H1 (cell line): ENCODE results near the gene HPCAL4. TPM values are rescaled to one million over a fixed set of nuclear protein-coding genes. Genes with fewer than 3 reads are reported as not detected.

Experiments
- CTCF ChIA-PET: fragments of 300-600 bp; sonication (Branson Sonifier 250); formaldehyde crosslinking; loops from one replicate; lab custom pipeline; 2021; ENCODE audit not compliant: partially characterized antibody; lab: Charles Lee
- POLR2A ChIA-PET: fragments of 300-600 bp; sonication (Branson Sonifier 250); formaldehyde crosslinking; loops from one replicate; lab custom pipeline; 2021; ENCODE audit warnings: inconsistent platforms; ENCODE audit not compliant: partially characterized antibody; lab: Charles Lee
- DNase-seq, 2 experiments: peaks; one replicate each; pipeline versions ENCODE4 v3.0.0 to v3.0.0-alpha.2; 2010 to 2022; ENCODE audit warnings: low spot score in 2 of 2, low read depth in 1 of 2, mixed read lengths in 1 of 2
- FAIRE-seq: peaks from 2 replicates; lab custom pipeline; 2011; peaks lifted over from hg19 to GRCh38; lab: Jason Lieb, UNC
- H2AFZ ChIP-seq: 2 replicates; pipeline ENCODE4 v1.8.1; 2012; ENCODE audit warnings: low read length, inconsistent platforms
- H2AK5ac ChIP-seq: 2 replicates; pipeline ENCODE4 v1.6.1; 2013; ENCODE audit warnings: low read depth, low read length
- H2BK120ac ChIP-seq: replicated peaks from 2 replicates; pipeline ENCODE3; 2013; ENCODE audit warnings: low read depth, low read length, inconsistent platforms
- H2BK12ac ChIP-seq: 2 replicates; pipeline ENCODE4 v1.6.1; 2013; ENCODE audit warnings: low read depth, low read length
- H2BK15ac ChIP-seq: 2 replicates; pipeline ENCODE4 v1.6.1; 2013; ENCODE audit warnings: low read length
- H2BK20ac ChIP-seq: 2 replicates; pipeline ENCODE4 v1.6.1; 2013; ENCODE audit warnings: low read length
- H2BK5ac ChIP-seq: 2 replicates; pipeline ENCODE4 v1.6.1; 2013; ENCODE audit warnings: low read depth, low read length
- H3K14ac ChIP-seq: 2 replicates; pipeline ENCODE4 v1.6.1; 2013; ENCODE audit warnings: inconsistent platforms; ENCODE audit not compliant: insufficient read length
- H3K18ac ChIP-seq: 2 replicates; pipeline ENCODE4 v1.6.1; 2013; ENCODE audit warnings: low read length; ENCODE audit errors: extremely low read depth
- H3K23ac ChIP-seq: 2 replicates; pipeline ENCODE4 v1.6.1; 2013; ENCODE audit warnings: inconsistent platforms; ENCODE audit not compliant: insufficient read length
- H3K23me2 ChIP-seq: 2 replicates; pipeline ENCODE4 v1.6.1; 2013; ENCODE audit warnings: low read depth, low read length
- H3K27ac ChIP-seq: 2 replicates; pipeline ENCODE4 v1.6.1; 2011; ENCODE audit warnings: low read depth, low read length, inconsistent platforms
- H3K27me3 ChIP-seq, 4 experiments: replicated peaks in 1 of 4; 1 replicate in 1 of 4; 2 replicates in 3 of 4; pipeline versions ENCODE4 v1.6.1 to v1.8.1; 2011 to 2013; ENCODE audit warnings: low read length in 3 of 4, mild to moderate bottlenecking in 3 of 4, inconsistent platforms in 2 of 4, mixed read lengths in 2 of 4, moderate library complexity in 1 of 4; ENCODE audit not compliant: control insufficient read depth in 3 of 4, insufficient read depth in 3 of 4; ENCODE audit errors: extremely low read depth in 1 of 4
- H3K36me3 ChIP-seq, 4 experiments: 2 replicates each; pipeline versions ENCODE4 v1.6.1 to v1.8.1; 2011 to 2013; ENCODE audit warnings: mild to moderate bottlenecking in 4 of 4, low read length in 3 of 4, moderate library complexity in 2 of 4, control low read depth in 1 of 4, inconsistent platforms in 1 of 4; ENCODE audit not compliant: insufficient read depth in 4 of 4, control insufficient read depth in 2 of 4
- H3K4ac ChIP-seq: replicated peaks from 2 replicates; pipeline ENCODE3; 2013; ENCODE audit warnings: low read length, low read depth, mixed read lengths, inconsistent platforms; ENCODE audit not compliant: insufficient read length
- H3K4me1 ChIP-seq, 4 experiments: replicated peaks in 1 of 4; 1 replicate in 1 of 4; 2 replicates in 3 of 4; pipeline versions ENCODE4 v1.6.1 to v1.8.1; 2011 to 2013; ENCODE audit warnings: low read length in 3 of 4, inconsistent platforms in 2 of 4, mixed read lengths in 1 of 4; ENCODE audit not compliant: insufficient read depth in 4 of 4, control insufficient read depth in 3 of 4
- H3K4me2 ChIP-seq, 2 experiments: 2 replicates each; pipeline versions ENCODE4 v1.6.1 to v1.8.1; 2011 to 2013; ENCODE audit warnings: low read depth in 2 of 2, low read length in 2 of 2, control low read depth in 1 of 2, inconsistent platforms in 1 of 2, mild to moderate bottlenecking in 1 of 2; ENCODE audit not compliant: insufficient read depth in 1 of 2
- H3K4me3 ChIP-seq, 4 experiments: fragments of 200-600, 300-600 bp in 1 of 4; sonication (generic), shearing (Covaris generic), sonication (Bioruptor Twin) in 1 of 4; 2 replicates each; pipeline versions ENCODE4 v1.5.1 to v1.8.1; 2011 to 2016; ENCODE audit warnings: low read length in 4 of 4, low read depth in 3 of 4, control low read depth in 2 of 4, inconsistent platforms in 2 of 4, mild to moderate bottlenecking in 2 of 4, mixed read lengths in 1 of 4, moderate library complexity in 1 of 4; ENCODE audit not compliant: insufficient read depth in 2 of 4; ENCODE audit errors: extremely low read depth in 1 of 4
- H3K56ac ChIP-seq: replicated peaks from 2 replicates; pipeline ENCODE3; 2013; ENCODE audit warnings: low read depth, mild to moderate bottlenecking, mixed read lengths, low read length, inconsistent platforms; ENCODE audit not compliant: insufficient read length
- H3K79me1 ChIP-seq: 2 replicates; pipeline ENCODE4 v1.6.1; 2013; ENCODE audit warnings: low read depth, low read length, control low read depth
- H3K79me2 ChIP-seq, 2 experiments: 2 replicates each; pipeline versions ENCODE4 v1.6.1 to v1.8.1; 2012 to 2013; ENCODE audit warnings: low read length in 2 of 2, mild to moderate bottlenecking in 2 of 2, inconsistent platforms in 1 of 2; ENCODE audit not compliant: insufficient read depth in 2 of 2, control insufficient read depth in 1 of 2
- H3K9ac ChIP-seq, 4 experiments: replicated peaks in 1 of 4; 1 replicate in 1 of 4; 2 replicates in 3 of 4; pipeline versions ENCODE4 v1.6.1 to v1.8.1; 2011 to 2013; ENCODE audit warnings: low read depth in 3 of 4, low read length in 3 of 4, control low read depth in 2 of 4, mild to moderate bottlenecking in 2 of 4, moderate library complexity in 2 of 4, inconsistent platforms in 1 of 4; ENCODE audit errors: extremely low read depth in 1 of 4
- H3K9me3 ChIP-seq, 2 experiments: 2 replicates each; pipeline versions ENCODE4 v1.6.1 to v1.8.1; 2012 to 2013; ENCODE audit warnings: mild to moderate bottlenecking in 2 of 2, moderate library complexity in 2 of 2, control low read depth in 1 of 2, inconsistent platforms in 1 of 2, low read depth in 1 of 2, low read length in 1 of 2, mixed read lengths in 1 of 2; ENCODE audit not compliant: insufficient read depth in 2 of 2
- H4K20me1 ChIP-seq, 2 experiments: replicated peaks in 1 of 2; 2 replicates each; pipeline versions ENCODE3 to v1.8.1; 2011 to 2013; ENCODE audit warnings: inconsistent platforms in 2 of 2, low read length in 2 of 2, mild to moderate bottlenecking in 1 of 2; ENCODE audit not compliant: insufficient read depth in 2 of 2, control insufficient read depth in 1 of 2
- H4K5ac ChIP-seq: 2 replicates; pipeline ENCODE4 v1.6.1; 2013; ENCODE audit warnings: low read length, low read depth, mixed read lengths, inconsistent platforms; ENCODE audit not compliant: insufficient read length
- H4K8ac ChIP-seq: 2 replicates; pipeline ENCODE4 v1.8.0; 2013; ENCODE audit warnings: mild to moderate bottlenecking, moderate library complexity, low read length, inconsistent platforms; ENCODE audit not compliant: insufficient read depth; ENCODE audit errors: extremely low read depth
- H4K91ac ChIP-seq: replicated peaks from 2 replicates; pipeline ENCODE3; 2013; ENCODE audit warnings: low read length, mixed read lengths, inconsistent platforms; ENCODE audit not compliant: insufficient read length
- CBX5 ChIP-seq: fragments of 300-800, 300-1000 bp; sonication (generic); IDR thresholded peaks from 2 replicates; pipeline ENCODE4 v1.7.1; 2016; ENCODE audit warnings: antibody characterized with exemption, low read length, low read depth
- CTBP2 ChIP-seq: IDR thresholded peaks from 2 replicates; pipeline ENCODE4 v1.7.0; 2011; ENCODE audit warnings: borderline replicate concordance, mild to moderate bottlenecking, moderate library complexity, mixed read lengths, low read length; ENCODE audit not compliant: insufficient read depth, insufficient read length
- EZH2 ChIP-seq: fragments of 200-600 bp; sonication (generic); IDR thresholded peaks from 2 replicates; pipeline ENCODE4 v1.7.1; 2012; ENCODE audit warnings: low read depth, mild to moderate bottlenecking, moderate library complexity, low read length, inconsistent platforms; ENCODE audit not compliant: severe bottlenecking
- HDAC2 ChIP-seq, 2 experiments: fragments of 300-600 bp in 1 of 2; sonication (generic) in 1 of 2; IDR thresholded peaks; 2 replicates each; pipeline ENCODE4 v1.6.1; 2011 to 2012; ENCODE audit warnings: low read depth in 2 of 2, low read length in 2 of 2, mild to moderate bottlenecking in 2 of 2, moderate library complexity in 2 of 2, borderline replicate concordance in 1 of 2, inconsistent platforms in 1 of 2
- HDAC6 ChIP-seq: IDR thresholded peaks from one replicate; pipeline ENCODE4 v1.7.1; 2012; ENCODE audit warnings: low read depth, mild to moderate bottlenecking, inconsistent platforms, low read length, moderate library complexity
- JUND ChIP-seq: IDR thresholded peaks from 2 replicates; pipeline ENCODE4 v1.6.1; 2011; ENCODE audit warnings: mild to moderate bottlenecking, improper control_type of control experiment, low read length
- RXRA ChIP-seq: IDR thresholded peaks from 2 replicates; pipeline ENCODE4 v1.6.1; 2011; ENCODE audit warnings: low read depth, mild to moderate bottlenecking, low read length, moderate library complexity; ENCODE audit not compliant: insufficient read depth
- SP4 ChIP-seq: IDR thresholded peaks from 2 replicates; pipeline ENCODE4 v1.6.1; 2012; ENCODE audit warnings: low read length, inconsistent platforms
- ZNF274 ChIP-seq: IDR thresholded peaks from 2 replicates; pipeline ENCODE4 v1.7.0; 2012; ENCODE audit warnings: low read length, borderline replicate concordance; ENCODE audit errors: extremely low read depth
- WGBS, 2 experiments: shearing (Covaris generic) in 1 of 2; methylation state at CpG; one replicate each; pipeline versions ENCODE4 v1.1.6 to v1.1.7; 2013 to 2015; ENCODE audit warnings: low lambda C conversion rate in 2 of 2, mixed read lengths in 2 of 2, inconsistent platforms in 1 of 2, low coverage in 1 of 2, missing lambda C conversion rate in 1 of 2; ENCODE audit not compliant: insufficient replicate concordance in 2 of 2, insufficient coverage in 1 of 2, insufficient read length in 1 of 2; ENCODE audit errors: extremely low coverage in 1 of 2, missing lambda C conversion rate in 1 of 2; 5-methylcytosine and 5-hydroxymethylcytosine counted together
- polyA plus RNA-seq, 7 experiments: library from polyadenylated mRNA; depleted of rRNA in 3 of 7; stranded (reverse) in 5 of 7; unstranded in 2 of 7; fragments of >200 nt in 5 of 7; fragments of 200-250 nt in 2 of 7; gene quantifications; 1 replicate in 5 of 7; 2 replicates in 1 of 7; 4 replicates in 1 of 7; pipeline versions ENCODE4 v1.2.1 to v1.2.3, GENCODE V29; 2011 to 2013; ENCODE audit warnings: missing spikeins in 2 of 7, mixed read lengths in 2 of 7
- total RNA-seq: library from RNA; stranded (reverse); fragmentation: NEBNext Ultra II Directional; extraction: Animal tissue kit (Norgen Biotek cat#: 25700); gene quantifications from 2 replicates; pipeline ENCODE4 v1.2.1, GENCODE V29; 2021

Gene HPCAL4
- total and polyA plus RNA-seq, 2 of the 8 experiments (the other 6 are each of a cell fraction or from before 2014, with no cell fraction given) = 0.54 to 0.74 TPM

GRCh38 chr1:39678889-39679288, 12.3 kb downstream of the HPCAL4 start:
- Histone ChIP-seq H3K56ac (no peak overlapping the region), H2BK12ac (no peak overlapping the region), H3K23ac (no peak overlapping the region), H4K5ac (no peak overlapping the region), H4K91ac (no peak overlapping the region), H2BK120ac (no peak overlapping the region), H3K27ac (no peak overlapping the region), H3K9ac (no peak overlapping the region), H3K18ac (no peak overlapping the region), H3K23me2 (no peaks in the 10 kb centered on the region; the same call in 1 of the 2 replicates), H4K20me1 (peaks cover 0 to 2% of the 10 kb centered on the region in 2 experiments), H3K79me1 (no peaks in the 10 kb centered on the region), H3K4ac (no peak overlapping the region), H2BK20ac (no peak overlapping the region), H3K4me2 (no peak overlapping the region), H3K79me2 (no peaks in the 10 kb centered on the region), H2AK5ac (no peak overlapping the region), H2BK5ac (no peak overlapping the region), H2AFZ (no peak overlapping the region), H2BK15ac (no peak overlapping the region), H3K14ac (no peak overlapping the region), H3K36me3 (no peaks in the 10 kb centered on the region), H3K9me3 (no peaks in the 10 kb centered on the region), H3K4me1 (peaks cover 0 to 5% (median 1%) of the 10 kb centered on the region in 4 experiments; a peak in 2 of 7 replicates), H3K4me3 (no peak overlapping the region), H3K27me3 (peaks cover 49 to 91% (median 80%) of the 10 kb centered on the region in 4 experiments), H4K8ac (no peak overlapping the region)
- no peak for DNase-seq
- ChIA-PET CTCF (interaction anchor here (2.0 to 4.4 kb wide), 3 partner anchors 8 to 23 kb away, joined by 6 to 44 read pairs (median 14); partner anchors contain the start of gene NT5C1A), POLR2A (no interaction called here)
- TF ChIP-seq HDAC6 (no peak), EZH2 (no peak), ZNF274 (no peak), CBX5 (no peak), CTBP2 (no peak), SP4 (no peak), JUND (no peak), RXRA (no peak), HDAC2 (IDR thresholded peaks at IDR 0.05; ENCODE audit: borderline replicate concordance in 1 of 2, low read depth in 2 of 2, low read length in 2 of 2) (no peak)
- FAIRE-seq = no peak
- WGBS, 2 experiments = 87% methylated on average over 2 of the region's 2 CpGs; no CpG with 5 or more reads in 1 of the 2 experiments
